HUES48 (cell line): ENCODE data around the gene PRRT1B.

Experiments used
- H3K27ac ChIP-seq: one replicate; pipeline ENCODE4 v1.7.0; 2013; ENCODE audit warnings: low read depth, low read length, inconsistent platforms
- H3K27me3 ChIP-seq: 2 replicates; pipeline ENCODE4 v1.6.1; 2013; ENCODE audit warnings: mild to moderate bottlenecking, low read length; ENCODE audit not compliant: control insufficient read depth, insufficient read depth
- H3K36me3 ChIP-seq: 2 replicates; pipeline ENCODE4 v1.6.1; 2013; ENCODE audit warnings: low read length; ENCODE audit not compliant: control insufficient read depth, insufficient read depth
- H3K4me1 ChIP-seq: 2 replicates; pipeline ENCODE4 v1.6.1; 2013; ENCODE audit warnings: mild to moderate bottlenecking, low read length; ENCODE audit not compliant: control insufficient read depth, insufficient read depth
- H3K4me3 ChIP-seq: 2 replicates; pipeline ENCODE4 v1.5.1; 2013; ENCODE audit warnings: mild to moderate bottlenecking, low read depth, low read length
- H3K9ac ChIP-seq: 2 replicates; pipeline ENCODE4 v1.6.1; 2013; ENCODE audit warnings: mild to moderate bottlenecking, low read depth, low read length, moderate library complexity
- H3K9me3 ChIP-seq: 2 replicates; pipeline ENCODE4 v1.6.1; 2013; ENCODE audit warnings: low read length; ENCODE audit not compliant: control insufficient read depth, insufficient read depth

The PRRT1B gene

DNA sequence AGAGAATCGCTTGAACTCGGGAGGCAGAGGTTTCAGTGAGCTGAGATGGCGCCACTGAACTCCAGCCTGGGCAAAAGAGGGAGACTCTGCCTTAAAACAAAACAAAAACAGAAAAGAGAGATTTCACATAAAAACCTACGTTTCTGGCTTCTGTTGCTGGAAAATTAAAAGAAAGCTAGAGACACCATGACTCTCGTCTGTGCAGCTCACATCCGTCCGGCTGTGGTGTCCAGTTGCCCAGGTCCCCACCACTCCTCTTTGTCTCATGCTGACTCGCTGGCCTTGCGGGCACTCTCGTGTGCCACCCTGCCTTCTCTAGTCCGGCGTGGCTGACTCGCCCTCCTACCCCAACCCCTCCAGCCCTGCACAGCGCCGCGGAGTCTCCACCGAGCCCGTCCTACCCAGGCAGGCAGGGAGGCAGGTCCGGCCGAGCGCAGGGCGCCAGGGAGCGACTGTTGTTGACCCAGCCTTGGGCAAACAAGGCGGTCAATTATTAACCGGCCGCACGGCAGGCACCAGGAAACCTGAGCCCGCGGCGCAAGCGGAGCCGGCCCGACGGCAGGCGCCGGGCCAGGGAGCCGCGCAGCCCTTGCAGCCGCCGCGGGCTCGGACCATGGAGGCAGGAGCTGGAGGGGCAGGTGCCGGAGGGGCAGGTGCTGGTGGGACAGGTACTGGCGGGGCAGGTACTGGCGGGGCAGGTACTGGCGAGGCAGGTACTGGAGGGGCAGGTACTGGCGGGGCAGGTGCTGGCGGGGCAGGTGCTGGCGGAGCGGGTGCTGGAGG, at the start of gene PRRT1B:
Gene PRRT1B (plus strand): TSS at position 521 of the 783 bp plus-strand sequence. CDS start 93 bp downstream, at position 614.
- Histone ChIP-seq H3K27me3 (peaks cover 37% of the 10 kb centered on the region), H3K4me3 (peak within 1 kb of the TSS; percentile 54), H3K9ac (no peak within 1 kb of the TSS), H3K4me1 (no peaks in the 10 kb centered on the region), H3K9me3 (peaks cover 17% of the 10 kb centered on the region), H3K36me3 (no peaks in the 10 kb centered on the region), H3K27ac (no peak within 1 kb of the TSS)

DNA sequence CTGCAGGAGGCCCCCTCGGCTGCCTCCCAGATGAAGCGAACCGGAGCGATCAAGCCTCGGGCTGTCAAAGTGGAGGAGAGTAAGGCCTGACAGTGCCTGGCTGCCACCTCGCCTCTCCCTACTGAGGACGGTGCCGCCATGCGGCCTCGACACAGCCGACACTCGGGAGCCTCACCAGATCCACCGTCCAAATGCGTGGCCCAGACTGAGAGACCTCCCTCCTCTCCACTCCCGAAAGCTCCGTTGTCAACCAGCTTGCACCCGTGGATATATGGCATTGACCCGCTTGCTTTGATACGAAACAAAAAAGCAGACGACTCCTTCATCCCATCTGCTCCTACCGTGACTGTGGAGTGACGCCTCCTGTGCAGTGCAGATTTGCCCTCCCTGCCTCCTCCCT, 49.5 kb upstream of the PRRT1B start:
- no peak overlapping the region for H3K4me3 ChIP-seq
- H3K9ac ChIP-seq = no peak overlapping the region
- peaks cover 99% of the 10 kb centered on the region for H3K36me3 ChIP-seq
- no peaks in the 10 kb centered on the region for H3K4me1 ChIP-seq
- no peaks in the 10 kb centered on the region for H3K9me3 ChIP-seq
- H3K27me3 ChIP-seq = no peaks in the 10 kb centered on the region
- no peak overlapping the region for H3K27ac ChIP-seq

GRCh38 chr9:131496844-131497405, 48.4 kb upstream of the PRRT1B start:
- H3K4me3 ChIP-seq = no peak overlapping the region

GRCh38 chr9:131499254-131499767, 46.0 kb upstream of the PRRT1B start:
- Histone ChIP-seq H3K9me3 (no peaks in the 10 kb centered on the region), H3K4me3 (no peak overlapping the region), H3K27ac (no peak overlapping the region), H3K36me3 (peaks cover 64% of the 10 kb centered on the region), H3K27me3 (no peaks in the 10 kb centered on the region), H3K9ac (no peak overlapping the region), H3K4me1 (peaks cover 9% of the 10 kb centered on the region; the same call in 1 of the 2 replicates)

More at GRCh38 chr9:131496844-131497405, 48.4 kb upstream of the PRRT1B start:
- peaks cover 88% of the 10 kb centered on the region for H3K36me3 ChIP-seq
- H3K9ac ChIP-seq = no peak overlapping the region
- H3K27ac ChIP-seq = no peak overlapping the region
- no peaks in the 10 kb centered on the region for H3K27me3 ChIP-seq
- H3K4me1 ChIP-seq = no peaks in the 10 kb centered on the region
- no peaks in the 10 kb centered on the region for H3K9me3 ChIP-seq

DNA sequence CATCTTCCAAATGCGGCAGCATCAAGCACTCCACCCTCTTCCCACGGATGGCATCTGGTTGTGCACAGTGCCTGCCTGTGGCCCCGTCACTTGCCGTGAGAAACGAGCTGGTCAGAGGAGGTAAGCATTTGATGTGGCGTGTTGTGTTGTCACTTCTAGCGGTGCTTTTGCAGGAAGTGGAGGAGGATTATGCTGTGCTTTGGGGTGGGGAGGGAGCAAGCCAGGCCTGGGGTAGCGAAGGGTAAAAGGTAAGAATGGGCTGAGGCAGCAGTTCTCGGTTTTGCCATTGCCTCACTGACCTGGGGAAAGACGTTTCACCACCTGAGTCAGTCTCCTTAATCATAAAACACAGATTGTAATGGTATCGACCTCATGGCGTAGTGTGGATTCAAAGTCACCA, 44.9 kb upstream of the PRRT1B start:
- H3K27ac ChIP-seq = no peak overlapping the region
- peaks cover 9% of the 10 kb centered on the region; the same call in 1 of the 2 replicates for H3K4me1 ChIP-seq
- H3K9me3 ChIP-seq = no peaks in the 10 kb centered on the region
- no peak overlapping the region for H3K4me3 ChIP-seq
- no peak overlapping the region for H3K9ac ChIP-seq
- H3K27me3 ChIP-seq = no peaks in the 10 kb centered on the region
- H3K36me3 ChIP-seq = peaks cover 54% of the 10 kb centered on the region

DNA sequence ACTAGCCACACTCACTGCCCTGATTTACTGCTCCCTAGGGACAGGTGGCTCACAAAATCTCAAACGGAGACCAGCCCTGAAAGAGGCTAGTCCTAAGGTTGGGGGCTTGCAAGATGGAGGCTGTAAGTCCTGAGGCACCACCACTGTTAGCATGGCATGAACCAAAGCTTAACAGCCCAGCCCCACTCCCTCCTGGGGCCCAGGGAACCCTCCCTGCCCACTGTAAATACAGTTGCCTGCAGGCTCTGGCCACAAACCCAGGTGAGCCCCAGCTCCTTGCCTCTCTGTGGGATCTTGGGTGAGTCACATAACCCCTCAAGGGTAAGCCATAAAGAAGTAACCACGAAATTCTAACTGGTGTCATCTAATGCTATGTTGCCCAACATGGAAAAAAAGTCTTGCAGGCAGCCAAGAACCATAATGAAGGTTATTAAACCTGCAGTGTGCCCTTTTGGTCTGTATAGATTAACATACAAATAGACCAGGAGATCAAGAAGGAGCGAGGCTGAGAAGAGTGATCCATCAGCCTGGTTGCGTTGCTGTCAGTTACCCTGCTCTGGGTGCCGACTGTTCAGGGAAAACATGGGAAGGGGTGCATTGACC, 44.3 kb upstream of the PRRT1B start:
- H3K9me3 ChIP-seq = no peaks in the 10 kb centered on the region
- H3K9ac ChIP-seq = no peak overlapping the region
- H3K27me3 ChIP-seq = no peaks in the 10 kb centered on the region
- H3K4me1 ChIP-seq = peaks cover 9% of the 10 kb centered on the region; the same call in 1 of the 2 replicates
- H3K27ac ChIP-seq = no peak overlapping the region
- H3K36me3 ChIP-seq = peaks cover 47% of the 10 kb centered on the region
- H3K4me3 ChIP-seq = no peak overlapping the region

DNA sequence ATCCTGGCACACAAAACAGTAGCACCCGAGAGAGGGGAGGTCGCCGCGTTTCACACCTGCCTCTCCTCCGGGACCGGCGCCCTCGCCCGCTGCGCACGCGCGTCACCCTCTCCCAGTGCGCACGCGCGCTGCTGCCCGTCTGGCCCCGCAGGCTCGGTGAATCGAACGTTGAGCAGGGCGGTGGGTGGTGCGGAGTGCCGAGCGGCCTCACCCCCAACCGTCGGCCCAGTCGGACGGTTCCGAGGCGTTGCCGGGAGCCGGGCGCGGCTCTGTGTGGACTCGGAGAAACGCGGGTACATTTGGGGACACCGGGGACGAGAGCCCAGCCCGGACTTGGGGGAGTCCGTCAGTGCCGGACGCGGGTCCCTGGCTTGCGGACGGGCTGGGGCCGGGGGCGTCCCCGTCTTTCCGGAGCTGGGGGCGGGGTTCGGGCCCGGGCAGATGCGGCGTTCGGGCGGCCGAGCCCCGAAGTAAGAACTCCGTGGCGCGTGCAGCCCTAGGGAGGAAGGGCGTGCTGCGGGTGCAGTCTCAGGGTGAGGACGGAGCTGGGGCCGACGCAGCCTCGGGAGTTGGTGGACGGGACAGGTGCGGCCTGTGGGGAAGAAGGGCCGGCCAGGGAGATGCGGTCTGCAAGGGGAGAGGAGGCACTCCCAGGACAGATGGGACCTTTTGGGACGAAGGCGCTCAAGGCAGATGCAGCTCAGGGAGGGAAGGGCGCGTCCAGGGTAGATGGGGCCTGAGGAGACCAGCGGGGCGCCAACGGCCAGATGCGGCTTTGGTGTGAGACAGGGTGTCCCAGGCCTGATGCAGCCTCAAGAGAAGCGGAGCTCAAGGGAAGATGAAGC, 42.3 kb upstream of the PRRT1B start, which contains the start of gene POMT1:
Gene POMT1 (plus strand): TSS at position 138 of the 845 bp plus-strand sequence. CDS start 1,301 bp downstream, outside the sequence.
- no peaks in the 10 kb centered on the region for H3K9me3 ChIP-seq
- H3K27ac ChIP-seq = peak within 1 kb of the TSS; percentile 64
- H3K4me1 ChIP-seq = peaks cover 9% of the 10 kb centered on the region; the same call in 1 of the 2 replicates
- peaks cover 35% of the 10 kb centered on the region for H3K36me3 ChIP-seq
- no peaks in the 10 kb centered on the region for H3K27me3 ChIP-seq
- peak within 1 kb of the TSS; percentile 85 for H3K4me3 ChIP-seq
- peak within 1 kb of the TSS; percentile 36 for H3K9ac ChIP-seq

DNA sequence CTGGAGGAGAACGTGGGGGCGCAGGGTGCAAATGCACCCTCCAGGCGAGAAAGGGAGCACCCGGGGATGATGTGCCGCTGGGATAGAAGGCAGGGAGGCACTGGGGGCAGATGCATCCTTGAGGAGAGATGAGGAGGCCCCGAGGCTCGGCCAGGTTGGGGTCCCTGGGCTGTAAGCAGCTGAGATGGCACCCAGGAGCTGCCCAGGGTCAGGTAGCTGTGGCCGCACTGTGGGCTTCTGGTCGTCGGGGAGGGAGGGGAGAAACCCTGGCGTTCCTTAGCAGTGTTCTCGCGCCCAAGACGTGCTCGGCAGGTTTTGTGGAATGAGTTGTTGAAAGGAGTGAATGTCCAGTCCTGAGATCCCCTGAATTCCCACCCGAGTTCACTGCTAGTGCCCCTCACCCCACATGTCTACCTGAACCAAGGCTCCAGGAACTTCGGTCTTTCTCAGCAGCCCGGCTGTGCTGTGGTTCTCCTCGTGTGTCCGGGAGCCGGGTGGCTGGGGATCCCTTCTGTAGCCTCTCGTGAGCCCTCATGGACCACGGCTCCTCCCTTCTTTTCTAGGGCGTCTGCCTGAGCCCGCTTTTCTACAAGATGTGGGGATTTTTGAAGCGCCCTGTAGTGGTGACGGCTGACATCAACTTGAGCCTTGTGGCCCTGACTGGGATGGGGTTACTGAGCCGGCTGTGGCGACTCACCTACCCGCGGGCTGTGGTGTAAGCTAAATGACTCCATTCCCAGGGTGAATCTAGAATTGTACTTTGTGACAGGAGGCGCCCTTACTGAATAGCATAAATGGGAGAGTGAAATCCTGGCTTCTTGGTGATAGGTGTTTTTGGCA, 41.5 kb upstream of the PRRT1B start:
- H3K27me3 ChIP-seq = no peaks in the 10 kb centered on the region
- H3K9me3 ChIP-seq = no peaks in the 10 kb centered on the region
- H3K4me3 ChIP-seq = peak overlapping the region; percentile 85
- H3K9ac ChIP-seq = peak overlapping the region; percentile 36; the same call in 1 of the 2 replicates
- peaks cover 31% of the 10 kb centered on the region for H3K36me3 ChIP-seq
- no peak overlapping the region for H3K27ac ChIP-seq
- H3K4me1 ChIP-seq = peaks cover 9% of the 10 kb centered on the region; the same call in 1 of the 2 replicates

DNA sequence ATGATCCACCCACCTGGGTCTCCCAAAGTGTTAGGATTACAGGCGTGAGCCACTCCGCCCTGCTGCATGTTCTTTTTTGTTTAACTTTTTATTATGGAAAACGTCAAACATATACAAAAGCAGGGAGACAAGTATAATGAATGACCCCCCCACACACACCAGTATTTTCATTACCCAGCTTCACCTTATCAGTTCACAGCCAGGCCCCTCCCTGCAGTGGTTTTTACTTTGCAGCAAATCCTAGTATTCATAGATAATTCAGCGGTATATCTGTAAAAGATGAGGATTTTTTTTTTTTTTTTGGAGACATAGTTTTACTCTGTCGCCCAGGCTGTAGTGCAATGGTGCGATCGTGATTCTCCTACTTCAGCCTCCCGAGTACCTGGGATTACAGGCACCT, 40.3 kb upstream of the PRRT1B start:
- H3K36me3 ChIP-seq = peaks cover 31% of the 10 kb centered on the region
- H3K27me3 ChIP-seq = no peaks in the 10 kb centered on the region
- H3K4me1 ChIP-seq = peaks cover 9% of the 10 kb centered on the region; the same call in 1 of the 2 replicates
- H3K4me3 ChIP-seq = no peak overlapping the region
- no peak overlapping the region for H3K9ac ChIP-seq
- no peaks in the 10 kb centered on the region for H3K9me3 ChIP-seq
- no peak overlapping the region for H3K27ac ChIP-seq
